GM19193 (cell line): Measurements from ENCODE around the gene TAT.

Source experiments
- POLR2A ChIP-seq: IDR thresholded peaks from 4 replicates; pipeline ENCODE4 v1.6.1; 2011; ENCODE audit not compliant: insufficient read depth, insufficient read length; ENCODE audit errors: extremely low read depth

The TAT gene

GRCh38 chr16:71555230-71555891, 21.5 kb downstream of the TAT start:
- TF ChIP-seq POLR2A = no peak

DNA sequence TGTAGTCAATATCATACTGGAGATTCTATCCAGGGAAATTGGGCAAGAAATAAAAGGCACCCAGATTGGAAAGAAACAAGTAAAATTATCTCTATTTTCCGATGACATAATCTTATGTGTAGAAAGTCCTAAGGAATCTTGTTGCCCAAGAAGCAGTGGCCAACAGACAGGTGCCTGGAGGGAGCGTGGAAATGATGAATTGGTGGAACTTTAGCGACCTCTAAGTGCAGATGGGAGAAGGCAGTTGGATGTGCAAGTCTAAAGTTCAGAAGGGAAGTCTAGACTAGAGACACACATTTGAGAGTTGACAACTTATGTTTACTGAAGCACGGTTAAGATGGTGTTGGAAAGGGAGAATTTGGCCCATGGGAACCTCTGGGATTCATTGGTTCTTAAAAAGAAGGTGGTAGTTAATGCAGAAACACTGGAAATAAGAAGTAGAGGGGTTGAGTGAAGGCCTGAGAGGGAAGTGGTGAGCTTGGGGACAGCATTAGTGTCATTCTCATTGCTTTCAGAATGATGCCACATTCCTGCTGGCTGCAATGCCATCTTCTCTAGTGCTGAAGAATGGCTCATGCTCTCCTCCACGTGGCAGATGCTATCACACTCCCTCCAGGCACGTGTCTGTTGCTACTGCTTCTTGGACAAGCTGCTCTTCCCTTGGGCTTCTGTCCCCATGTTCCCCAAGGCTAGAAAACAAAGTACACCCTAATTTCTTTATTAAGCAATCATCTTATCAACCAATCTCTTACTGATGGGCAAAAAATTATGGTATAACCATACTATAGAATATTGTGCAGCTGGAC, 24.0 kb downstream of the TAT start:
- TF ChIP-seq POLR2A = no peak

GRCh38 chr16:71547168-71547567, 29.7 kb downstream of the TAT start:
- no peak for TF ChIP-seq POLR2A

DNA sequence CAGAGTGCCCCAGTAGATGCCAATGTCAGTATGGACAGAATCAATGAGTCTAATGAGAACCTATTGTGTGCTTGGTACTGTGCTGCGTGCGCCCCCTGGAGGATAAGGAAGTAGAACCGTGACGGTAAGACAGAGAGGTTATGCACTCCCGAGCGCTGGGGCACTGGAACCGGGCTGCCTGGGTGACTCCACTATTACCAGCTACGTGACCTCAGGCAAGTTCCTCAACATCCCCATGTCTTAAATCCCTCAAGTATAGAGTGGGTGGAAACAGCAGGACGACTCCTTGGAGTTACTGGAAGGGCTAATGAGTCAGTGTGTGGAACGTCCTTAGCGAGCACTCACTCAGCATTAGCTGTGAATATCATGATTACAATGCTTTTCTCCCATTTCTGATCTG, 34.5 kb downstream of the TAT start:
- no peak for TF ChIP-seq POLR2A

GRCh38 chr16:71537643-71538042, 39.2 kb downstream of the TAT start:
- TF ChIP-seq POLR2A = no peak

DNA sequence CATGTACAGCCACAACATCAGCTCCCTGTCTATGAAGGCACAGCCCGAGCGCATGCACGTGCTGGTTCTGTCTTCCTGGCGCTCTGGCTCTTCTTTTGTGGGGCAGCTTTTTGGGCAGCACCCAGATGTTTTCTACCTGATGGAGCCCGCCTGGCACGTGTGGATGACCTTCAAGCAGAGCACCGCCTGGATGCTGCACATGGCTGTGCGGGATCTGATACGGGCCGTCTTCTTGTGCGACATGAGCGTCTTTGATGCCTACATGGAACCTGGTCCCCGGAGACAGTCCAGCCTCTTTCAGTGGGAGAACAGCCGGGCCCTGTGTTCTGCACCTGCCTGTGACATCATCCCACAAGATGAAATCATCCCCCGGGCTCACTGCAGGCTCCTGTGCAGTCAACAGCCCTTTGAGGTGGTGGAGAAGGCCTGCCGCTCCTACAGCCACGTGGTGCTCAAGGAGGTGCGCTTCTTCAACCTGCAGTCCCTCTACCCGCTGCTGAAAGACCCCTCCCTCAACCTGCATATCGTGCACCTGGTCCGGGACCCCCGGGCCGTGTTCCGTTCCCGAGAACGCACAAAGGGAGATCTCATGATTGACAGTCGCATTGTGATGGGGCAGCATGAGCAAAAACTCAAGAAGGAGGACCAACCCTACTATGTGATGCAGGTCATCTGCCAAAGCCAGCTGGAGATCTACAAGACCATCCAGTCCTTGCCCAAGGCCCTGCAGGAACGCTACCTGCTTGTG, 40.0 kb downstream of the TAT start:
- TF ChIP-seq POLR2A = no peak

DNA sequence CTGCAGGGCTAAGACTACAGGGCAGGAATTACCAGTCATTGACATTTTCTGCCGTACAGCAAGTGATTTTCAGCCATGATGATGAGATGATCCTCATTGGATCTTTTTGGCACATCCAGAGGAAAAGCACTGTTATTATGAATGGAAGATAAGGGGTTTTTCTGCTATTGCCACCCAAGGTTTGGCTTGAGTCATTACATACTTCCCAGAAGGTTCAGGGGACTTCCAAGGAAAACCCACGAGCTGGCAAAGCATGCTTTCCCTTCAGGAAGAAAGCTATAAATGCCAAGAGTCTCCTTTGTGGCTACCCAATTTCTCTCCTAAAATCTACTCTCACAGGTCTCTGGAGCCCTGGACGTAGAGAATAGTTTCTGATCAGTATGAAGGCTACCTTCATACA, 44.5 kb downstream of the TAT start:
- no peak for TF ChIP-seq POLR2A

GRCh38 chr16:71528863-71529262, 48.0 kb downstream of the TAT start:
- no peak for TF ChIP-seq POLR2A

DNA sequence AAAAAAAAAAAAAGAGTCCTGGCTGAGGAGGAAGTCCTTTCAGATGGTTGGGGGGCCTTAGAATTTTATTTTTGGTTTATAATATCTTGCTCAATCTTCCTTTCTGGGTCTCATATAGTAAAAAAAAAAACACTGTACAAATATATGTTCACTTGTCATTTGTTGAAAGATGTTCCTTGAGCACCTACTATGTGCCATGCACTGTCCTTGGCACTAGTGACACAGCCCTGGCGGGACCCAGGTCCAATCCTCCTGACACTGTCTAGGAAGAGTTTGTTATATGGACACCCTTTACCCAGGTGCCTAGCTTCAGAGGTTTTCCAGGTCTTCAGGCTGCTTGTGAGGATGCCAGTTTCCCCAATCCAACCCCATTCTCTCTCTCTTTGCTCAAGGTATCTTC, 48.6 kb downstream of the TAT start:
- TF ChIP-seq POLR2A = no peak

GRCh38 chr16:71526111-71526631, 50.7 kb downstream of the TAT start, which contains the start of gene CHST4:
Gene CHST4, plus strand, starts transcription at chr16:71526426. Its CDS starts 10,252 bp downstream, at chr16:71536678.
- no peak for TF ChIP-seq POLR2A

DNA sequence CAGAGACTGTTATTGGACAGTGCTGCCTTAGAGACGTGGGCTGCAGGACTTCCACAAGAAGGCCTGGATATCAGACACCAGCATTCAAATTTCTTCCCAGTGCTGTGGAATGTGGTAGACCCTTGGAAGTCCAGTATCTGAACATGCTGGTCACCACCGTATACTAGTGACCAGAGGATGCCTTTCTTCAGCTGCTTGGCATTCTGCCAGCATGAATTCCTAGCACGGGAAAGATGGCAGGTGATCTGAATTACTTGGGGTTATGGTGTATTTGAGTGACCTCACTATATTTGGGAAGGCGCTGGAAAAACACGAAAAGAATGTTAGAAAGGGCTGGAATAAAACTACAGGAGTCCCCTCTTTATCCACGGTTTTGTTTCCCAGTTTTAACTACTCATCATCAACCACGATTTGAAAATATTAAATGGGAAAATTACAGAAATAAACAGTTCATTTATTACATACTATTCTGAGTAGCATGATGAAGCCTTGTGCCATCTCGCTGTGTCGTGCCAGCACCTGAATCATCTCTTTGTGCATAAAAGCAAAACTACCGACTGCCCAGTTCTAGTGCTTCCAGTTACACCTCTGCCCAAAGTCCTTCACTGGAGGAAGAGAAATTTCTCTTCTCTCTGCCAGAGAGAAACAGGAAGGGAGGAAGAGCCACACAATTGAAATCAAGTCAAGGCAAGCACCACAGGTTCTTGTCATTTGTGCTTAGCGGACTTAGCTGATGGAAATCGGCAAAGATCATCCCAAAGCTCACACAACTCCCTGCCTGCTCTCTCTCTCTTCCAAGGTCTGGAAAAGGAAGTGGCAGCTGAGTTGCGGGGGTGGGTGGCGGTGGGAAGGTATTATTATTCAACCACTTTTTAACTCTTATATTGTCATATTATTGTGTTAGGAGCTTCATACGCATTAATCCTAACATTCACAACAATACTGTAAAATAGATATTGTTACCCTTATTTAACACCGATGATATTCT, 52.0 kb downstream of the TAT start:
- TF ChIP-seq POLR2A = no peak

- TF ChIP-seq POLR2A = no peak
Measured at GRCh38 chr16:71520550-71520949, 56.3 kb downstream of the TAT start.
